ENCODE data around the gene PIAS3. TPM values are rescaled to one million over a fixed set of nuclear protein-coding genes. Genes with fewer than 3 reads are reported as not detected.
A peak's percentile ranks its signal among the peaks of the same experiment; 100 is the strongest.

The PIAS3 gene
- polyA plus RNA-seq, 3 donors, result 7.2 to 25.9 (median 8.8) TPM

DNA sequence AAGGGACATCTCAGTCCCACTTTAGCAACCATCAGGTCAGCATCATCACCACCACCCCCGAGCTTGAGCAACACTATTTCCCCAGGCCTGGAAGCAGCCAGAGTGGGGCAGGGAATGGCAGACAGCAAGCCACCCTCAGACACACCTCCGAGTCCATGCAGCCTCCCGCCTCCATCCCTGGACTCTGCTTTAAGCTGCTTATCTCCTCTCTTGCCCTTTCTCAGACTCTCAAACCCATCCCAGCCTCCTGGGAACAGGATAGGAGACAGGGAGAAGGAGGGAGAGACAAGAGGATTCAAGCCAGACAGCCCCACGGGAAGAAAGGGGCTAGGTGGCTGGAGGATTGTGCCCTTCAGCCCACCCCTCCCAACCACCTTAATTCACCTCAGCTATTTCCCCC lies 1.7 kb downstream of the PIAS3 start:
- Mint-ChIP-seq H3K4me1 (peaks cover 14% of the 10 kb centered on the region), H3K27me3 (ENCODE audit: low read depth in 3 of 3) (no peaks in the 10 kb centered on the region), H3K36me3 (peaks cover 42 to 49% of the 10 kb centered on the region in 2 donors), H3K4me3 (no peak overlapping the region), H3K9me3 (peaks cover 0 to 1% (median 0%) of the 10 kb centered on the region in 7 donors), H3K27ac (no peak overlapping the region)
- H3K4me2 ChIP-seq (replicated peaks; ENCODE audit: extremely low read depth, low read length, poor library complexity, severe bottlenecking), result no peak overlapping the region
- peaks cover 13 to 18% of the 10 kb centered on the region in 2 donors for H3K4me1 ChIP-seq (ENCODE audit: control insufficient read depth in 1 of 2, insufficient read depth in 2 of 2, low read length in 2 of 2)
- H3K9ac ChIP-seq (ENCODE audit: insufficient read depth, low read length, poor library complexity, severe bottlenecking), result no peak overlapping the region
- H4K20me1 ChIP-seq (ENCODE audit: insufficient read depth, low read length), result no peaks in the 10 kb centered on the region
- H3K4me3 ChIP-seq (replicated peaks in 1 of 3; ENCODE audit: low read depth in 2 of 3, low read length in 3 of 3), result no peak overlapping the region
- no peak for DNase-seq
- WGBS (ENCODE audit: insufficient coverage), result 100% methylated on average over 1 of the region's 4 CpGs
- H3K9me3 ChIP-seq (replicated peaks in 1 of 2; ENCODE audit: control insufficient read depth in 1 of 2, insufficient read depth in 1 of 2, low read length in 2 of 2), result no peaks in the 10 kb centered on the region
- H3K27me3 ChIP-seq (ENCODE audit: control insufficient read depth in 2 of 2, insufficient read depth in 2 of 2, low read length in 2 of 2), result no peaks in the 10 kb centered on the region
- intact Hi-C loops (cut with micrococcal nuclease), result loop anchor here in 1 of 2 donors (5.0 kb wide), 1 partner anchor 60 kb away; the partner anchor contains the start of gene PEX11B
- H2AFZ ChIP-seq (ENCODE audit: insufficient read depth, low read depth, low read length, poor library complexity, severe bottlenecking), result no peak overlapping the region
- no peak overlapping the region for H3K27ac ChIP-seq (ENCODE audit: low read depth in 1 of 2, low read length in 2 of 2)
- TF ChIP-seq, protein P1, sequence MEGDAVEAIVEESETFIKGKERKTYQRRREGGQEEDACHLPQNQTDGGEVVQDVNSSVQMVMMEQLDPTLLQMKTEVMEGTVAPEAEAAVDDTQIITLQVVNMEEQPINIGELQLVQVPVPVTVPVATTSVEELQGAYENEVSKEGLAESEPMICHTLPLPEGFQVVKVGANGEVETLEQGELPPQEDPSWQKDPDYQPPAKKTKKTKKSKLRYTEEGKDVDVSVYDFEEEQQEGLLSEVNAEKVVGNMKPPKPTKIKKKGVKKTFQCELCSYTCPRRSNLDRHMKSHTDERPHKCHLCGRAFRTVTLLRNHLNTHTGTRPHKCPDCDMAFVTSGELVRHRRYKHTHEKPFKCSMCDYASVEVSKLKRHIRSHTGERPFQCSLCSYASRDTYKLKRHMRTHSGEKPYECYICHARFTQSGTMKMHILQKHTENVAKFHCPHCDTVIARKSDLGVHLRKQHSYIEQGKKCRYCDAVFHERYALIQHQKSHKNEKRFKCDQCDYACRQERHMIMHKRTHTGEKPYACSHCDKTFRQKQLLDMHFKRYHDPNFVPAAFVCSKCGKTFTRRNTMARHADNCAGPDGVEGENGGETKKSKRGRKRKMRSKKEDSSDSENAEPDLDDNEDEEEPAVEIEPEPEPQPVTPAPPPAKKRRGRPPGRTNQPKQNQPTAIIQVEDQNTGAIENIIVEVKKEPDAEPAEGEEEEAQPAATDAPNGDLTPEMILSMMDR (IDR thresholded peaks at IDR 0.05), result no peak
- H3K79me2 ChIP-seq (ENCODE audit: insufficient read depth, low read length), result peaks cover 7% of the 10 kb centered on the region
- H3K36me3 ChIP-seq (replicated peaks in 1 of 2; ENCODE audit: control insufficient read depth in 1 of 2, insufficient read depth in 2 of 2, low read length in 2 of 2), result peaks cover 26 to 50% of the 10 kb centered on the region in 2 donors

DNA sequence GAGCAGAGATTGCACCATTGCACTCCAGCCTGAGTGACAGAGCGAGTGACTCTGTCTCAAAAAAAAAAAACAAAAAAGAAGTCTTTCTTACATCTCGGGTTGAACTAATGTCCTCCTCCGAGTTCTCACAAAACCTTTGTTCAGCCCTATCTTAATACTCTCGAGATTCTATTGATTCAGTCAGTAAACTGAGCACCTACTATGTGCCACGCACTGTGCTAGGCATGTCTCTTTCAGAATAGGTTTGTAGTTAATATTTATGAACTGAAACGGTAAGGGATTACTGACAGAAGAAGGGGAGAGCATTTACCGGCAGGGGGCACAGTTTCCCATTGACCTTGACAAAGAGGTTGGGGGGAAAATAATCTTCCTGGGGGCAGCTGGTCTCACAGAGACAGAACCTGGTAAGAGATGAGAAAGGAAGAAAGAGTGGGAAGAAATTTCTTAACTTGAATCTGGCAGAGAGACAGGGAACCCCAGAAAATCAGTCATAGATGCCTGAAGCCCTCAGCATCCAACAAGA lies 3.4 kb downstream of the PIAS3 start:
- no peak for DNase-seq
- no peak overlapping the region for H3K4me3 Mint-ChIP-seq
- 97% methylated on average over 5 of the region's 7 CpGs for WGBS (ENCODE audit: insufficient coverage)
- TF ChIP-seq, protein P1 (IDR thresholded peaks at IDR 0.05), result peak; percentile 10
- H3K9ac ChIP-seq (ENCODE audit: insufficient read depth, low read length, poor library complexity, severe bottlenecking), result no peak overlapping the region
- peaks cover 33 to 65% of the 10 kb centered on the region in 2 donors for H3K36me3 ChIP-seq (replicated peaks in 1 of 2; ENCODE audit: control insufficient read depth in 1 of 2, insufficient read depth in 2 of 2, low read length in 2 of 2)
- peak overlapping the region in 1 of 7 donors; percentile 0 for H3K27ac Mint-ChIP-seq
- H3K9me3 ChIP-seq (replicated peaks in 1 of 2; ENCODE audit: control insufficient read depth in 1 of 2, insufficient read depth in 1 of 2, low read length in 2 of 2), result no peaks in the 10 kb centered on the region
- intact Hi-C loops (cut with micrococcal nuclease), result loop anchor here in 1 of 2 donors (5.0 kb wide), 1 partner anchor 62 kb away; the partner anchor contains the start of gene PEX11B
- no peaks in the 10 kb centered on the region for H4K20me1 ChIP-seq (ENCODE audit: insufficient read depth, low read length)
- no peak overlapping the region for H2AFZ ChIP-seq (ENCODE audit: insufficient read depth, low read depth, low read length, poor library complexity, severe bottlenecking)
- no peaks in the 10 kb centered on the region for H3K27me3 ChIP-seq (ENCODE audit: control insufficient read depth in 2 of 2, insufficient read depth in 2 of 2, low read length in 2 of 2)
- peaks cover 13 to 18% of the 10 kb centered on the region in 2 donors for H3K4me1 ChIP-seq (ENCODE audit: control insufficient read depth in 1 of 2, insufficient read depth in 2 of 2, low read length in 2 of 2)
- H3K4me1 Mint-ChIP-seq, result peaks cover 14% of the 10 kb centered on the region
- peaks cover 54 to 64% of the 10 kb centered on the region in 2 donors for H3K36me3 Mint-ChIP-seq
- H3K4me3 ChIP-seq (replicated peaks in 1 of 3; ENCODE audit: low read depth in 2 of 3, low read length in 3 of 3), result no peak overlapping the region
- no peak overlapping the region for H3K27ac ChIP-seq (ENCODE audit: low read depth in 1 of 2, low read length in 2 of 2)
- H3K79me2 ChIP-seq (ENCODE audit: insufficient read depth, low read length), result peaks cover 7% of the 10 kb centered on the region
- H3K4me2 ChIP-seq (replicated peaks; ENCODE audit: extremely low read depth, low read length, poor library complexity, severe bottlenecking), result no peak overlapping the region
- H3K27me3 Mint-ChIP-seq (ENCODE audit: low read depth in 3 of 3), result no peaks in the 10 kb centered on the region
- H3K9me3 Mint-ChIP-seq, result peaks cover 0 to 1% (median 0%) of the 10 kb centered on the region in 7 donors

Measured in CD14-positive monocyte (primary cell).